K562 (cell line): ENCODE measurements around the gene FAM171A2. TPM values are rescaled to one million over a fixed set of nuclear protein-coding genes. Genes with fewer than 3 reads are reported as not detected.
A peak's percentile ranks its signal among the peaks of the same experiment; 100 is the strongest.

Source experiments
- ATAC-seq: fragments of 200-7000 bp; cut with Tn5 transposase; 3 replicates; pipeline ENCODE4 v1.9.1; 2020; ENCODE audit warnings: moderate library complexity
- BruUV-seq: library from RNA; stranded (reverse); fragments of 400-500 nt; replicated peaks from 2 replicates; lab custom pipeline; 2021; lab: Mats Ljungman, UMichigan
- CTCF ChIA-PET: fragments of 300-600 bp; formaldehyde crosslinking; extraction: SDS; loops from one replicate; lab custom pipeline; 2021; ENCODE audit warnings: low intra/inter-chr PET ratio; lab: Yijun Ruan, JAX
- POLR2A ChIA-PET: fragments of 300-600, 350-650 bp; sonication (Branson Sonifier 250); formaldehyde crosslinking; extraction: SDS; loops from one replicate; lab custom pipeline; 2021; ENCODE audit warnings: antibody characterized with exemption, inconsistent platforms; lab: Yijun Ruan, JAX
- DNase-seq, 4 experiments: peaks; one replicate each; pipeline versions ENCODE4 v3.0.0 to v3.0.0-alpha.2; 2011 to 2018; ENCODE audit warnings: low spot score in 3 of 4, mixed read lengths in 3 of 4; ENCODE audit errors: extremely low read depth in 1 of 4
- FAIRE-seq: peaks from 2 replicates; lab custom pipeline; 2011; peaks lifted over from hg19 to GRCh38; lab: Jason Lieb, UNC
- H2AFZ ChIP-seq: 2 replicates; pipeline ENCODE4 v1.6.0; 2011; ENCODE audit warnings: low read depth, low read length, control low read depth, inconsistent platforms
- H3K27ac ChIP-seq: fragments of 200-600 bp; 3 replicates; pipeline ENCODE4 v1.8.0; 2011; ENCODE audit warnings: low read depth, mild to moderate bottlenecking, control low read depth, inconsistent platforms, low read length, moderate library complexity, mixed read lengths; ENCODE audit errors: extremely low read depth
- H3K27me3 ChIP-seq, 2 experiments: fragments of 300-600 bp in 1 of 2; 2 replicates in 1 of 2; 3 replicates in 1 of 2; pipeline versions ENCODE4 v1.6.0 to v1.8.0; 2011; ENCODE audit warnings: inconsistent platforms in 2 of 2, low read length in 2 of 2, mild to moderate bottlenecking in 1 of 2, mixed read lengths in 1 of 2, moderate library complexity in 1 of 2; ENCODE audit not compliant: control insufficient read depth in 2 of 2, insufficient read depth in 2 of 2
- H3K36me3 ChIP-seq: fragments of 300-600 bp; 3 replicates; pipeline ENCODE4 v1.8.0; 2011; ENCODE audit warnings: mild to moderate bottlenecking, low read length, inconsistent platforms; ENCODE audit not compliant: control insufficient read depth, insufficient read depth
- H3K4me1 ChIP-seq, 2 experiments: fragments of 200-600 bp in 1 of 2; replicated peaks in 1 of 2; 2 replicates in 1 of 2; 3 replicates in 1 of 2; pipeline versions ENCODE4 v1.5.1 to v1.8.0; 2011; ENCODE audit warnings: inconsistent platforms in 2 of 2, low read length in 2 of 2, mild to moderate bottlenecking in 1 of 2, mixed read lengths in 1 of 2, moderate library complexity in 1 of 2; ENCODE audit not compliant: control insufficient read depth in 2 of 2, insufficient read depth in 2 of 2
- H3K4me2 ChIP-seq: 2 replicates; pipeline ENCODE4 v1.6.1; 2011; ENCODE audit warnings: low read length, control low read depth, inconsistent platforms, mixed read lengths; ENCODE audit not compliant: insufficient read depth
- H3K4me3 ChIP-seq: fragments of 200-600 bp; sonication (generic), shearing (Covaris generic); 2 replicates; pipeline ENCODE4 v1.5.1; 2016; ENCODE audit warnings: control low read depth, inconsistent platforms
- H3K79me2 ChIP-seq: fragments of 200-600 bp; 3 replicates; pipeline ENCODE4 v1.8.0; 2011; ENCODE audit warnings: low read length, inconsistent platforms; ENCODE audit not compliant: control insufficient read depth, insufficient read depth
- H3K9ac ChIP-seq, 2 experiments: 2 replicates each; pipeline versions ENCODE4 v1.6.0 to v1.6.1; 2011; ENCODE audit warnings: low read depth in 2 of 2, low read length in 2 of 2, control low read depth in 1 of 2, inconsistent platforms in 1 of 2, mild to moderate bottlenecking in 1 of 2, mixed read lengths in 1 of 2; ENCODE audit not compliant: insufficient read depth in 1 of 2
- H3K9me1 ChIP-seq: one replicate; pipeline ENCODE4 v1.6.0; 2011; ENCODE audit warnings: inconsistent platforms, mild to moderate bottlenecking, low read length, moderate library complexity; ENCODE audit not compliant: control insufficient read depth, insufficient read depth
- H3K9me3 ChIP-seq: replicated peaks from 2 replicates; pipeline ENCODE4 v1.5.1; 2011; ENCODE audit warnings: low read depth, low read length, inconsistent platforms; ENCODE audit not compliant: control insufficient read depth, insufficient read depth
- H4K20me1 ChIP-seq: replicated peaks from 2 replicates; pipeline ENCODE4 v1.6.1; 2011; ENCODE audit warnings: low read length, inconsistent platforms, mixed read lengths; ENCODE audit not compliant: control insufficient read depth, insufficient read depth
- BCOR ChIP-seq: fragments of 450-650 bp; IDR thresholded peaks from 2 replicates; pipeline ENCODE4 v1.6.1; 2016
- HOMEZ ChIP-seq: fragments of 250-450 bp; sonication (Bioruptor Pico); IDR thresholded peaks from 2 replicates; pipeline ENCODE4 v1.4.0; 2020; ENCODE audit warnings: mild to moderate bottlenecking, moderate library complexity
- KAT7 ChIP-seq: sonication (generic); formaldehyde crosslinking; IDR thresholded peaks from 2 replicates; pipeline ENCODE4 v1.8.0; 2022; ENCODE audit warnings: missing genetic modification reagents, mild to moderate bottlenecking, borderline replicate concordance
- NBN ChIP-seq: fragments of 450-650 bp; IDR thresholded peaks from 2 replicates; pipeline ENCODE4 v1.6.1; 2016; ENCODE audit warnings: low read depth, mild to moderate bottlenecking
- NKRF ChIP-seq: fragments of 450-650 bp; IDR thresholded peaks from 2 replicates; pipeline ENCODE4 v1.6.1; 2016; ENCODE audit warnings: borderline replicate concordance
- NONO ChIP-seq, 2 experiments: fragments of 200-400 bp in 1 of 2; fragments of 450-650 bp in 1 of 2; formaldehyde crosslinking in 1 of 2; IDR thresholded peaks; 2 replicates each; pipeline ENCODE4 v1.6.1; 2017; ENCODE audit warnings: low read depth in 2 of 2, mild to moderate bottlenecking in 2 of 2, moderate library complexity in 2 of 2, low read length in 1 of 2
- NR2C1 ChIP-seq, 2 experiments: fragments of 450-650 bp; IDR thresholded peaks; 2 replicates each; pipeline ENCODE4 v1.6.1; 2017; ENCODE audit warnings: mild to moderate bottlenecking in 2 of 2, antibody characterized with exemption in 1 of 2, inconsistent platforms in 1 of 2, missing compliant biosample characterization in 1 of 2, missing genetic modification characterization in 1 of 2
- TAF7 ChIP-seq: fragments of 450-650 bp; IDR thresholded peaks from 2 replicates; pipeline ENCODE4 v1.6.1; 2016; ENCODE audit warnings: missing genetic modification characterization, missing compliant biosample characterization
- TOE1 ChIP-seq, 2 experiments: fragments of 450-650 bp in 1 of 2; sonication (generic) in 1 of 2; formaldehyde crosslinking in 1 of 2; IDR thresholded peaks; 2 replicates each; pipeline versions ENCODE4 v1.7.1 to v1.8.0; 2016 to 2022; ENCODE audit warnings: borderline replicate concordance in 2 of 2, mild to moderate bottlenecking in 2 of 2, antibody characterized with exemption in 1 of 2, inconsistent platforms in 1 of 2, low read depth in 1 of 2, missing genetic modification reagents in 1 of 2, moderate library complexity in 1 of 2
- TRIM24 ChIP-seq, 2 experiments: fragments of 450-650 bp; IDR thresholded peaks; 2 replicates each; pipeline ENCODE4 v1.6.1; 2016
- WGBS: fragments of 100-300 bp; shearing (Covaris generic); methylation state at CpG from one replicate; pipeline ENCODE4 v1.1.6; 2016; ENCODE audit warnings: low coverage, mixed read lengths; ENCODE audit not compliant: insufficient coverage; ENCODE audit errors: missing lambda C conversion rate; 5-methylcytosine and 5-hydroxymethylcytosine counted together
- in situ Hi-C: fragments of 300-500 bp; cut with MboI; formaldehyde crosslinking; loops from 4 replicates; pipeline ENCODE4 v1.15.0; 2018; ENCODE audit warnings: inconsistent platforms, mixed read lengths
- intact Hi-C: fragments of 100-400 bp; cut with micrococcal nuclease; formaldehyde crosslinking; loops from 2 replicates; pipeline ENCODE4 v1.14.2; 2022
- polyA plus RNA-seq, 8 experiments: library from polyadenylated mRNA; depleted of rRNA in 4 of 8; stranded (reverse) in 5 of 8; unstranded in 3 of 8; fragments of >200 nt; fragmentation: Nextera tagmentation in 2 of 8; fragmentation: Illumina TruSeq in 1 of 8; extraction: Ambion mirVana in 2 of 8; extraction: Trizol in 1 of 8; gene quantifications; 2 replicates each; pipeline versions ENCODE4 v1.2.1 to v1.2.3, GENCODE V29; 2011 to 2014; ENCODE audit warnings: inconsistent platforms in 1 of 8, missing spikeins in 1 of 8
- total RNA-seq, 7 experiments: library from RNA; depleted of rRNA in 6 of 7; stranded (reverse); fragments of >200 nt in 6 of 7; fragmentation: Illumina TruSeq in 2 of 7; extraction: Trizol in 2 of 7; gene quantifications; 2 replicates each; pipeline versions ENCODE4 v1.2.1 to v1.2.3, GENCODE V29; 2011 to 2021; ENCODE audit warnings: low replicate concordance in 1 of 7
- TF ChIP-seq, protein P1 (sequence below): fragments of 150-350 bp; conservative IDR thresholded peaks from 2 replicates; pipeline ENCODE4 v1.6.1; 2014; ENCODE audit warnings: low read length

FAM171A2 gene
- total and polyA plus RNA-seq, 9 of the 15 experiments (the other 6 are each of a cell fraction or from before 2014, with no cell fraction given) = 0.10 to 10.2 (median 2.0) TPM; not detected in 1

DNA sequence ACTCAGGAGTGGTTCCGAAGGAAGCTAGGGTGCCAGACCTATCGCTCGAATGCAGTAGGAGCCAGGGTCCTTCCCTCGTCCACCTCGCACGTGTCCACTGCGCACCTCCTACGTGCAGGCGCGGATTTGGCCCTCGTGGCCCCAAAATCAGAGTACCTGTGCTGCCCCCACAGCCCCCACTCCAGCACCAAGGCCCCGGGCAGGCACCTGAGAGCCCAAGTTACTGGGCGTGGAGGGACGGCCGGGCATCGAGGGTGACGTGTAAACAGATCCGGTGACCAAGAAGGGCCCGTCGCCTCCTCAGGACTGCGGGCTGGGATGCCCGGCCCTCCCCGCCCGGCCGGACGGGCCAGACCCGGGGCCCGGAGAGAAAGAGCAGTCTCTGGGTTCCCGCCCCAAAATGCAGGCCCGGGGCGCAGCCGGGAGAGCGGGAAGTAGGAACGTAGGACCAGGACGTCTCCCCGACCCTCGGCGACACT is 39.5 kb downstream of the FAM171A2 start (continued):
- TF ChIP-seq, protein P1, sequence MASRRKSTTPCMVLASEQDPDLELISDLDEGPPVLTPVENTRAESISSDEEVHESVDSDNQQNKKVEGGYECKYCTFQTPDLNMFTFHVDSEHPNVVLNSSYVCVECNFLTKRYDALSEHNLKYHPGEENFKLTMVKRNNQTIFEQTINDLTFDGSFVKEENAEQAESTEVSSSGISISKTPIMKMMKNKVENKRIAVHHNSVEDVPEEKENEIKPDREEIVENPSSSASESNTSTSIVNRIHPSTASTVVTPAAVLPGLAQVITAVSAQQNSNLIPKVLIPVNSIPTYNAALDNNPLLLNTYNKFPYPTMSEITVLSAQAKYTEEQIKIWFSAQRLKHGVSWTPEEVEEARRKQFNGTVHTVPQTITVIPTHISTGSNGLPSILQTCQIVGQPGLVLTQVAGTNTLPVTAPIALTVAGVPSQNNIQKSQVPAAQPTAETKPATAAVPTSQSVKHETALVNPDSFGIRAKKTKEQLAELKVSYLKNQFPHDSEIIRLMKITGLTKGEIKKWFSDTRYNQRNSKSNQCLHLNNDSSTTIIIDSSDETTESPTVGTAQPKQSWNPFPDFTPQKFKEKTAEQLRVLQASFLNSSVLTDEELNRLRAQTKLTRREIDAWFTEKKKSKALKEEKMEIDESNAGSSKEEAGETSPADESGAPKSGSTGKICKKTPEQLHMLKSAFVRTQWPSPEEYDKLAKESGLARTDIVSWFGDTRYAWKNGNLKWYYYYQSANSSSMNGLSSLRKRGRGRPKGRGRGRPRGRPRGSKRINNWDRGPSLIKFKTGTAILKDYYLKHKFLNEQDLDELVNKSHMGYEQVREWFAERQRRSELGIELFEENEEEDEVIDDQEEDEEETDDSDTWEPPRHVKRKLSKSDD = no peak

GRCh38 chr17:44323359-44324091 is 40.1 kb downstream of the FAM171A2 start:
- ATAC-seq = no peak
- H3K27ac ChIP-seq = peak overlapping the region; percentile 83
- DNase-seq = peak in 1 of 4 experiments; percentile 32
- no peak for FAIRE-seq
- intact Hi-C loops = loop anchor here (1.0 to 2.0 kb wide), 2 partner anchors 35 to 57 kb away; no protein-coding TSS in a partner anchor
- no peaks in the 10 kb centered on the region for H3K27me3 ChIP-seq
- peaks cover 30% of the 10 kb centered on the region for H3K79me2 ChIP-seq
- in situ Hi-C loops = no loop called here
- peak overlapping the region; percentile 85 for H3K4me3 ChIP-seq
- WGBS = 37% methylated on average over 26 of the region's 27 CpGs
- peak overlapping the region; percentile 85 to 100 for H3K9ac ChIP-seq
- ChIA-PET CTCF (no interaction called here), POLR2A (interaction anchor here (0.6 to 2.1 kb wide), 3 partner anchors 14 to 326 kb away, joined by 3 to 6 read pairs (median 5); partner anchors contain the start of gene UBTF)
- H3K36me3 ChIP-seq = peaks cover 46% of the 10 kb centered on the region; the same call in 2 of the 3 replicates
- peaks cover 3% of the 10 kb centered on the region for H3K9me1 ChIP-seq
- peaks cover 6 to 73% of the 10 kb centered on the region in 2 experiments; a peak in 4 of 5 replicates for H3K4me1 ChIP-seq
- no peaks in the 10 kb centered on the region; the same call in 1 of the 2 replicates for H4K20me1 ChIP-seq
- TSS peak; percentile 57 for BruUV-seq
- peak overlapping the region; percentile 92 for H3K4me2 ChIP-seq
- H2AFZ ChIP-seq = 0 out of 2 replicates have a peak overlapping the region, but pooled peaks have one; percentile 67
- no peaks in the 10 kb centered on the region for H3K9me3 ChIP-seq
- TF ChIP-seq BCOR (0 out of 2 replicates have a peak, but pooled peaks have one; percentile 13), HOMEZ (CRISPR knock-in tag) (no peak), TAF7 (tag) (no peak), NBN (no peak), NR2C1 (IDR thresholded peaks at IDR 0.05) (no peak), NR2C1 (tag; IDR thresholded peaks at IDR 0.05) (no peak), NONO (IDR thresholded peaks at IDR 0.05; ENCODE audit: low read depth in 2 of 2, low read length in 1 of 2) (no peak), TOE1 (IDR thresholded peaks at IDR 0.05; ENCODE audit: borderline replicate concordance) (0 out of 2 replicates have a peak, but pooled peaks have one; percentile 40), TOE1 (CRISPR knock-in tag; IDR thresholded peaks at IDR 0.05; ENCODE audit: borderline replicate concordance, low read depth) (no peak), KAT7 (CRISPR knock-in tag) (0 out of 2 replicates have a peak, but pooled peaks have one; percentile 38), TRIM24 (IDR thresholded peaks at IDR 0.05) (0 out of 4 replicates have a peak, but pooled peaks of 1 of the 2 experiments have one; percentile 34), NKRF (0 out of 2 replicates have a peak, but pooled peaks have one; percentile 15)
